SH-SY5Y (cell line): ENCODE data around the gene SUPT20HL1.

ENCODE experiments used
- GATA2 ChIP-seq: IDR thresholded peaks from 2 replicates; pipeline ENCODE4 v1.6.1; 2011; ENCODE audit warnings: mild to moderate bottlenecking, low read depth, low read length
- GATA3 ChIP-seq: IDR thresholded peaks from 2 replicates; pipeline ENCODE4 v1.6.1; 2011; ENCODE audit warnings: low read depth, mild to moderate bottlenecking, low read length, moderate library complexity

DNA sequence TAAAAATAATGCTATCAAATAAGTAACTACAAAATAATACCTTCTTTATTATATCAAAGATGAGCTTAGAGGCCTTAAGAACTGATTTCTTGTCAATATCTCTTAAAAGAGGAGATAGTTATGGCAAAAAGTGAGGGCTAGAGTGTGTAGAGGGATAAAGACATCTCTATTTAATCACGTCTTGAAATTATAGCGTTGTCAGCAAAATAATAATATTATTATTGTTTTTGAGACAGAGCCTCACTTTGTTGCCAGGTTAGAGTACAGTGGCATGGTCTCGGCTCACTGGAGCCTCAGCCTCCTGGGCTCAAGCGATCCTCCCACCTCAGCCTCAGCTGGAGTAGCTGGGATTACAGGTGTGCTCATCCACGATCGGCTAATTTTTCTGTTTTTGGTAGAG lies 18.3 kb downstream of the SUPT20HL1 start:
- TF ChIP-seq GATA2 (no peak), GATA3 (no peak)
